K562 (cell line): ENCODE results near the gene SLC6A8. TPM values are rescaled to one million over a fixed set of nuclear protein-coding genes. Genes with fewer than 3 reads are reported as not detected.

ENCODE experiments used
- CBX3 ChIP-seq, 2 experiments: IDR thresholded peaks; 1 replicate in 1 of 2; 2 replicates in 1 of 2; pipeline ENCODE4 v1.6.1; 2012; ENCODE audit warnings: inconsistent platforms in 2 of 2, low read length in 2 of 2, borderline replicate concordance in 1 of 2, control low read depth in 1 of 2
- CBX8 ChIP-seq: fragments of 200-600 bp; sonication (generic); IDR thresholded peaks from 2 replicates; pipeline ENCODE4 v1.6.1; 2012; ENCODE audit warnings: borderline replicate concordance, mixed run types, low read depth, mild to moderate bottlenecking, moderate library complexity, mixed read lengths, low read length, control low read depth, inconsistent platforms; ENCODE audit not compliant: poor library complexity, severe bottlenecking; ENCODE audit errors: extremely low read depth
- FOXJ3 ChIP-seq: sonication (generic); formaldehyde crosslinking; IDR thresholded peaks from 2 replicates; pipeline ENCODE4 v1.4.0; 2020; ENCODE audit warnings: mild to moderate bottlenecking, missing genetic modification reagents
- GATA2 ChIP-seq: sonication (generic); formaldehyde crosslinking; IDR thresholded peaks from 2 replicates; pipeline ENCODE4 v1.4.0; 2020; ENCODE audit warnings: mild to moderate bottlenecking, missing genetic modification reagents
- JUN ChIP-seq, 2 experiments: sonication (generic) in 1 of 2; formaldehyde crosslinking in 1 of 2; IDR thresholded peaks; 2 replicates each; pipeline versions ENCODE4 v1.6.1 to v1.8.0; 2012 to 2022; ENCODE audit warnings: borderline replicate concordance in 2 of 2, mild to moderate bottlenecking in 2 of 2, improper control_type of control experiment in 1 of 2, low read depth in 1 of 2, low read length in 1 of 2, missing genetic modification reagents in 1 of 2
- MBD2 ChIP-seq: sonication (generic); IDR thresholded peaks from 2 replicates; pipeline ENCODE4 v1.6.1; 2016; ENCODE audit warnings: low read depth, borderline replicate concordance
- MTA3 ChIP-seq: fragments of 450-650 bp; formaldehyde crosslinking; IDR thresholded peaks from 2 replicates; pipeline ENCODE4 v1.6.1; 2017; ENCODE audit warnings: mild to moderate bottlenecking, borderline replicate concordance
- NCOA1 ChIP-seq: fragments of 450-650 bp; IDR thresholded peaks from 2 replicates; pipeline ENCODE4 v1.6.1; 2016; ENCODE audit warnings: low read depth
- NEUROD1 ChIP-seq: fragments of 150-350 bp; IDR thresholded peaks from 2 replicates; pipeline ENCODE4 v1.6.1; 2014; ENCODE audit warnings: borderline replicate concordance, low read length, low read depth; ENCODE audit not compliant: partially characterized antibody
- PCBP1 ChIP-seq: fragments of 200-400 bp; formaldehyde crosslinking; IDR thresholded peaks from 2 replicates; pipeline ENCODE4 v1.6.1; 2018; ENCODE audit warnings: mild to moderate bottlenecking, low read depth, low read length; ENCODE audit not compliant: poor library complexity, severe bottlenecking
- PHB2 ChIP-seq: fragments of 450-650 bp; IDR thresholded peaks from 2 replicates; pipeline ENCODE4 v1.6.1; 2017; ENCODE audit warnings: low read depth
- PHTF2 ChIP-seq: fragments of 250-450 bp; sonication (Bioruptor Pico); IDR thresholded peaks from 2 replicates; pipeline ENCODE4 v1.5.0; 2021; ENCODE audit warnings: mild to moderate bottlenecking
- POLR3A ChIP-seq: IDR thresholded peaks from 2 replicates; pipeline ENCODE4 v1.6.1; 2011; ENCODE audit warnings: borderline replicate concordance, mild to moderate bottlenecking, moderate library complexity; ENCODE audit not compliant: insufficient read length, insufficient read depth; ENCODE audit errors: extremely low read depth
- POU5F1 ChIP-seq: fragments of 150-350 bp; IDR thresholded peaks from 2 replicates; pipeline ENCODE4 v1.6.1; 2014; ENCODE audit warnings: borderline replicate concordance, low read length, low read depth, mild to moderate bottlenecking; ENCODE audit not compliant: partially characterized antibody
- ZNF436 ChIP-seq: fragments of 250-450, 450-650 bp; sonication (Bioruptor Pico); formaldehyde crosslinking; IDR thresholded peaks from 2 replicates; pipeline ENCODE4 v1.7.0; 2020; ENCODE audit warnings: mild to moderate bottlenecking
- polyA plus RNA-seq, 8 experiments: library from polyadenylated mRNA; depleted of rRNA in 4 of 8; stranded (reverse) in 5 of 8; unstranded in 3 of 8; fragments of >200 nt; fragmentation: Nextera tagmentation in 2 of 8; fragmentation: Illumina TruSeq in 1 of 8; extraction: Ambion mirVana in 2 of 8; extraction: Trizol in 1 of 8; gene quantifications; 2 replicates each; pipeline versions ENCODE4 v1.2.1 to v1.2.3, GENCODE V29; 2011 to 2014; ENCODE audit warnings: inconsistent platforms in 1 of 8, missing spikeins in 1 of 8
- total RNA-seq, 7 experiments: library from RNA; depleted of rRNA in 6 of 7; stranded (reverse); fragments of >200 nt in 6 of 7; fragmentation: Illumina TruSeq in 2 of 7; extraction: Trizol in 2 of 7; gene quantifications; 2 replicates each; pipeline versions ENCODE4 v1.2.1 to v1.2.3, GENCODE V29; 2011 to 2021; ENCODE audit warnings: low replicate concordance in 1 of 7
- TF ChIP-seq, protein P1 (sequence below), 2 experiments: IDR thresholded peaks in 1 of 2; conservative IDR thresholded peaks in 1 of 2; 2 replicates each; pipeline ENCODE4 v1.6.1; 2016; ENCODE audit warnings: low read depth in 2 of 2, mild to moderate bottlenecking in 1 of 2, missing compliant biosample characterization in 1 of 2, missing genetic modification characterization in 1 of 2, moderate library complexity in 1 of 2
- TF ChIP-seq, protein P2 (sequence below): IDR thresholded peaks from 2 replicates; pipeline ENCODE4 v1.6.1; 2011; ENCODE audit warnings: borderline replicate concordance, low read depth, mild to moderate bottlenecking, moderate library complexity, low read length; ENCODE audit not compliant: insufficient read depth, poor library complexity, severe bottlenecking
- TF ChIP-seq, protein P3 (sequence below): sonication (generic); formaldehyde crosslinking; IDR thresholded peaks from 2 replicates; pipeline ENCODE4 v1.8.0; 2022; ENCODE audit warnings: mild to moderate bottlenecking, missing genetic modification reagents
- TF ChIP-seq, protein P4 (sequence below): fragments of 450-650 bp; formaldehyde crosslinking; IDR thresholded peaks from 2 replicates; pipeline ENCODE4 v1.4.0; 2022; ENCODE audit warnings: missing genetic modification characterization

SLC6A8 gene
- total and polyA plus RNA-seq, 9 of the 15 experiments (the other 6 are each of a cell fraction or from before 2014, with no cell fraction given) = 0.68 to 144 (median 34.3) TPM

DNA sequence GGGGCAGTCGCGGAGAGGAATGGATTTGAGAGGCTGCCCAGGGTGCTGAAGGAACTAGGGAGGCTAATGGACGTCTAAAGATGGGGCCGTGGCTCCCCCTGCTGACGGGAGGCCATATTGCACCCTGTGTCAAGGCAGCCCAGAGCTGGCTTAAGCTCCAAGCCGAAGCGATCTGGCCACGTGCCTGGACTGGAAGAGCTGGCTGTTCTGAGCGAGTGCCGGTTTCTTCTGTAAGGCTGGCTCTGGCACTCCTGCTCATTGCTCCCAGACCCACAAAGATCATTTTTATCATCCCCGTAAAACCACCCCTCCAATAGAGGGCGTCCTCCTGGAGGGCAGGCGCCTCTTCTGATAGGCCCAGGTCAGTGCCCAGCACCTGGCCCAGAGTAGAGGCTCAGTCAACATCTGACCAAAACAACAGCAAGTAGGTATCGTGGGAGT, 19.8 kb upstream of the SLC6A8 start (continued):
- TF ChIP-seq POLR3A (no peak), MTA3 (peak; percentile 75; the same call in 1 of the 2 replicates), POU5F1 (no peak), CBX3 (IDR thresholded peaks at IDR 0.05; ENCODE audit: borderline replicate concordance in 1 of 2, low read length in 2 of 2) (peak in 1 of 2 experiments; percentile 44; a peak in 1 of 3 replicates), GATA2 (CRISPR knock-in tag) (no peak), PCBP1 (no peak), JUN (IDR thresholded peaks at IDR 0.05; ENCODE audit: borderline replicate concordance, low read depth, low read length) (no peak), JUN (CRISPR knock-in tag; IDR thresholded peaks at IDR 0.05; ENCODE audit: borderline replicate concordance) (no peak), PHTF2 (no peak), NCOA1 (no peak), FOXJ3 (CRISPR knock-in tag) (no peak), ZNF436 (no peak), PHB2 (no peak), MBD2 (no peak), NEUROD1 (peak; percentile 31), CBX8 (no peak)
- TF ChIP-seq, protein P1, sequence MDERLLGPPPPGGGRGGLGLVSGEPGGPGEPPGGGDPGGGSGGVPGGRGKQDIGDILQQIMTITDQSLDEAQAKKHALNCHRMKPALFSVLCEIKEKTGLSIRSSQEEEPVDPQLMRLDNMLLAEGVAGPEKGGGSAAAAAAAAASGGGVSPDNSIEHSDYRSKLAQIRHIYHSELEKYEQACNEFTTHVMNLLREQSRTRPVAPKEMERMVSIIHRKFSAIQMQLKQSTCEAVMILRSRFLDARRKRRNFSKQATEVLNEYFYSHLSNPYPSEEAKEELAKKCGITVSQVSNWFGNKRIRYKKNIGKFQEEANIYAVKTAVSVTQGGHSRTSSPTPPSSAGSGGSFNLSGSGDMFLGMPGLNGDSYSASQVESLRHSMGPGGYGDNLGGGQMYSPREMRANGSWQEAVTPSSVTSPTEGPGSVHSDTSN (CRISPR knock-in tag; IDR thresholded peaks at IDR 0.05; ENCODE audit: low read depth) = no peak
- TF ChIP-seq, protein P1 (tag; conservative IDR thresholded peaks at IDR 0.05; ENCODE audit: low read depth) = no peak
- TF ChIP-seq, protein P2, sequence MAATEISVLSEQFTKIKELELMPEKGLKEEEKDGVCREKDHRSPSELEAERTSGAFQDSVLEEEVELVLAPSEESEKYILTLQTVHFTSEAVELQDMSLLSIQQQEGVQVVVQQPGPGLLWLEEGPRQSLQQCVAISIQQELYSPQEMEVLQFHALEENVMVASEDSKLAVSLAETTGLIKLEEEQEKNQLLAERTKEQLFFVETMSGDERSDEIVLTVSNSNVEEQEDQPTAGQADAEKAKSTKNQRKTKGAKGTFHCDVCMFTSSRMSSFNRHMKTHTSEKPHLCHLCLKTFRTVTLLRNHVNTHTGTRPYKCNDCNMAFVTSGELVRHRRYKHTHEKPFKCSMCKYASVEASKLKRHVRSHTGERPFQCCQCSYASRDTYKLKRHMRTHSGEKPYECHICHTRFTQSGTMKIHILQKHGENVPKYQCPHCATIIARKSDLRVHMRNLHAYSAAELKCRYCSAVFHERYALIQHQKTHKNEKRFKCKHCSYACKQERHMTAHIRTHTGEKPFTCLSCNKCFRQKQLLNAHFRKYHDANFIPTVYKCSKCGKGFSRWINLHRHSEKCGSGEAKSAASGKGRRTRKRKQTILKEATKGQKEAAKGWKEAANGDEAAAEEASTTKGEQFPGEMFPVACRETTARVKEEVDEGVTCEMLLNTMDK = peak; percentile 6
- TF ChIP-seq, protein P3, sequence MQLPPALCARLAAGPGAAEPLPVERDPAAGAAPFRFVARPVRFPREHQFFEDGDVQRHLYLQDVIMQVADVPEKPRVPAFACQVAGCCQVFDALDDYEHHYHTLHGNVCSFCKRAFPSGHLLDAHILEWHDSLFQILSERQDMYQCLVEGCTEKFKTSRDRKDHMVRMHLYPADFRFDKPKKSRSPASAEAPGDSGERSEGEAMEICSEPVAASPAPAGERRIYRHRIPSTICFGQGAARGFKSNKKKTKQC = peak; percentile 47; the same call in 1 of the 2 replicates
- TF ChIP-seq, protein P4, sequence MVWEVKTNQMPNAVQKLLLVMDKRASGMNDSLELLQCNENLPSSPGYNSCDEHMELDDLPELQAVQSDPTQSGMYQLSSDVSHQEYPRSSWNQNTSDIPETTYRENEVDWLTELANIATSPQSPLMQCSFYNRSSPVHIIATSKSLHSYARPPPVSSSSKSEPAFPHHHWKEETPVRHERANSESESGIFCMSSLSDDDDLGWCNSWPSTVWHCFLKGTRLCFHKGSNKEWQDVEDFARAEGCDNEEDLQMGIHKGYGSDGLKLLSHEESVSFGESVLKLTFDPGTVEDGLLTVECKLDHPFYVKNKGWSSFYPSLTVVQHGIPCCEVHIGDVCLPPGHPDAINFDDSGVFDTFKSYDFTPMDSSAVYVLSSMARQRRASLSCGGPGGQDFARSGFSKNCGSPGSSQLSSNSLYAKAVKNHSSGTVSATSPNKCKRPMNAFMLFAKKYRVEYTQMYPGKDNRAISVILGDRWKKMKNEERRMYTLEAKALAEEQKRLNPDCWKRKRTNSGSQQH (CRISPR knock-in tag) = no peak
